Karpas-422 (cell line): ENCODE data around the gene CNTNAP2. TPM values are rescaled to one million over a fixed set of nuclear protein-coding genes. Genes with fewer than 3 reads are reported as not detected.

Experiments used
- DNase-seq: peaks from one replicate; pipeline ENCODE4 v3.0.0-alpha.2; 2015
- H2AFZ ChIP-seq: fragments of 200-600 bp; sonication (generic); 2 replicates; pipeline ENCODE4 v1.6.1; 2014; ENCODE audit warnings: antibody characterized with exemption, low read length, mixed read lengths
- H3K27ac ChIP-seq: fragments of 200-600 bp; sonication (generic); 2 replicates; pipeline ENCODE4 v1.5.1; 2014; ENCODE audit warnings: mild to moderate bottlenecking, low read length, moderate library complexity
- H3K27me3 ChIP-seq: fragments of 200-600 bp; sonication (generic); 2 replicates; pipeline ENCODE4 v1.6.1; 2014; ENCODE audit warnings: low read length, mixed read lengths
- H3K36me3 ChIP-seq: fragments of 200-600 bp; sonication (generic); 2 replicates; pipeline ENCODE4 v1.6.1; 2014; ENCODE audit warnings: low read length, mixed read lengths; ENCODE audit not compliant: insufficient read depth
- H3K4me1 ChIP-seq: fragments of 200-600 bp; sonication (generic); 2 replicates; pipeline ENCODE4 v1.6.1; 2014; ENCODE audit warnings: mild to moderate bottlenecking, low read length, mixed read lengths
- H3K4me2 ChIP-seq: fragments of 200-600 bp; sonication (generic); 2 replicates; pipeline ENCODE4 v1.6.1; 2014; ENCODE audit warnings: low read length, low read depth, mild to moderate bottlenecking; ENCODE audit not compliant: poor library complexity, severe bottlenecking
- H3K4me3 ChIP-seq: fragments of 200-600 bp; sonication (generic); 2 replicates; pipeline ENCODE4 v1.5.1; 2014; ENCODE audit warnings: mild to moderate bottlenecking, antibody characterized with exemption, low read length, mixed read lengths
- H3K79me2 ChIP-seq: fragments of 200-600 bp; sonication (generic); 2 replicates; pipeline ENCODE4 v1.6.1; 2014; ENCODE audit warnings: mild to moderate bottlenecking, low read length, mixed read lengths
- H3K9ac ChIP-seq: fragments of 200-600 bp; sonication (generic); 2 replicates; pipeline ENCODE4 v1.6.0; 2014; ENCODE audit warnings: low read length
- H3K9me2 ChIP-seq: fragments of 200-600 bp; sonication (generic), shearing (Covaris generic); replicated peaks from 2 replicates; pipeline ENCODE4 v1.6.0; 2014; ENCODE audit warnings: mild to moderate bottlenecking, low read length, moderate library complexity; ENCODE audit not compliant: insufficient read depth
- H3K9me3 ChIP-seq: fragments of 300-700, 200-600 bp; sonication (generic); 2 replicates; pipeline ENCODE4 v1.6.1; 2014; ENCODE audit warnings: low read length, mixed read lengths
- H4K20me1 ChIP-seq: fragments of 200-600 bp; sonication (generic); 2 replicates; pipeline ENCODE4 v1.6.1; 2014; ENCODE audit warnings: mild to moderate bottlenecking, antibody characterized with exemption, low read length, low read depth; ENCODE audit not compliant: insufficient read depth
- total RNA-seq: library from RNA; depleted of rRNA; stranded (reverse); fragments of >200 nt; shearing (Covaris generic); gene quantifications from 2 replicates; pipeline ENCODE4 v1.2.3, GENCODE V29; 2014; ENCODE audit warnings: low replicate concordance

CNTNAP2 gene
- total RNA-seq, 1 experiment from 2014 or later = not detected

- no peaks in the 10 kb centered on the region for H3K4me1 ChIP-seq
- H3K27me3 ChIP-seq = no peaks in the 10 kb centered on the region
- DNase-seq = no peak
- H3K4me3 ChIP-seq = no peak overlapping the region
- H3K9ac ChIP-seq = no peak overlapping the region
- no peak overlapping the region for H2AFZ ChIP-seq
- H3K27ac ChIP-seq = no peak overlapping the region
- no peaks in the 10 kb centered on the region for H3K36me3 ChIP-seq
- no peaks in the 10 kb centered on the region for H4K20me1 ChIP-seq
- no peaks in the 10 kb centered on the region for H3K9me2 ChIP-seq
- H3K79me2 ChIP-seq = no peaks in the 10 kb centered on the region
- peaks cover 13% of the 10 kb centered on the region for H3K9me3 ChIP-seq
- H3K4me2 ChIP-seq = no peak overlapping the region
Measured at GRCh38 chr7:146414373-146414772, 297.8 kb downstream of the CNTNAP2 start.

GRCh38 chr7:146414937-146415336 lies 298.3 kb downstream of the CNTNAP2 start:
- H4K20me1 ChIP-seq = no peaks in the 10 kb centered on the region
- peaks cover 13% of the 10 kb centered on the region for H3K9me3 ChIP-seq
- no peaks in the 10 kb centered on the region for H3K9me2 ChIP-seq
- no peak overlapping the region for H3K4me3 ChIP-seq
- no peak overlapping the region for H3K4me2 ChIP-seq
- no peaks in the 10 kb centered on the region for H3K27me3 ChIP-seq
- no peak overlapping the region for H2AFZ ChIP-seq
- H3K9ac ChIP-seq = no peak overlapping the region
- DNase-seq = no peak
- H3K79me2 ChIP-seq = no peaks in the 10 kb centered on the region
- H3K27ac ChIP-seq = no peak overlapping the region
- H3K4me1 ChIP-seq = no peaks in the 10 kb centered on the region
- no peaks in the 10 kb centered on the region for H3K36me3 ChIP-seq

- H3K9ac ChIP-seq = no peak overlapping the region
- no peaks in the 10 kb centered on the region for H3K27me3 ChIP-seq
- H3K9me3 ChIP-seq = peaks cover 20% of the 10 kb centered on the region
- H3K27ac ChIP-seq = no peak overlapping the region
- no peak overlapping the region for H3K4me3 ChIP-seq
- H3K79me2 ChIP-seq = no peaks in the 10 kb centered on the region
- no peaks in the 10 kb centered on the region for H3K36me3 ChIP-seq
- H3K4me2 ChIP-seq = no peak overlapping the region
- DNase-seq = no peak
- H2AFZ ChIP-seq = no peak overlapping the region
- no peaks in the 10 kb centered on the region for H3K9me2 ChIP-seq
- H3K4me1 ChIP-seq = no peaks in the 10 kb centered on the region
- H4K20me1 ChIP-seq = no peaks in the 10 kb centered on the region
Measured at GRCh38 chr7:146417176-146417575, 300.6 kb downstream of the CNTNAP2 start.

- no peaks in the 10 kb centered on the region for H3K79me2 ChIP-seq
- no peaks in the 10 kb centered on the region for H3K27me3 ChIP-seq
- no peaks in the 10 kb centered on the region for H3K36me3 ChIP-seq
- no peak overlapping the region for H3K27ac ChIP-seq
- no peaks in the 10 kb centered on the region for H3K9me2 ChIP-seq
- no peak overlapping the region for H3K4me2 ChIP-seq
- no peak overlapping the region for H3K4me3 ChIP-seq
- no peak overlapping the region for H2AFZ ChIP-seq
- no peak overlapping the region for H3K9ac ChIP-seq
- H4K20me1 ChIP-seq = no peaks in the 10 kb centered on the region
- peaks cover 25% of the 10 kb centered on the region for H3K9me3 ChIP-seq
- no peaks in the 10 kb centered on the region for H3K4me1 ChIP-seq
- DNase-seq = no peak
Measured at GRCh38 chr7:146423446-146423845, 306.8 kb downstream of the CNTNAP2 start.

DNA sequence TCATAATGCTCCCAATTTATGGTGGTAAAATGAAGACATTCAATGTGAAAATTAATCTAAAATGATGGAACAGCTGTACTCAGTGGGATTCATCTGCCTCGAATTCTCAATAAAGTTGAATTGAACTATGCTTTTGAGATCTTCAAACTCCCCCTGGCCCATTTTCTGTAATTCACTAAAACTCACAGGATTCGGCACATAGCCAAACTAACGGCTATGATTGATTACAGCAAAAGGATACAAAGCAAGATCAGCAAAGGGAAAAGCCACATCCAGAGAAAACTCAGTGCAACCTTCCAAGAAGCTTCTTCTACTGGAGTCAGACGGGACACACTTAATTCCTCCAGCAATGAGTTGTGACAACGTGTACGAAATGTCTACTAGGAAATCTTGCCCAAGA lies 307.5 kb downstream of the CNTNAP2 start:
- H4K20me1 ChIP-seq = no peaks in the 10 kb centered on the region
- H2AFZ ChIP-seq = no peak overlapping the region
- DNase-seq = no peak
- no peaks in the 10 kb centered on the region for H3K27me3 ChIP-seq
- no peaks in the 10 kb centered on the region for H3K4me1 ChIP-seq
- H3K79me2 ChIP-seq = no peaks in the 10 kb centered on the region
- H3K4me3 ChIP-seq = no peak overlapping the region
- no peak overlapping the region for H3K27ac ChIP-seq
- H3K9me3 ChIP-seq = peaks cover 25% of the 10 kb centered on the region
- H3K9me2 ChIP-seq = no peaks in the 10 kb centered on the region
- H3K4me2 ChIP-seq = no peak overlapping the region
- H3K9ac ChIP-seq = no peak overlapping the region
- H3K36me3 ChIP-seq = no peaks in the 10 kb centered on the region

DNA sequence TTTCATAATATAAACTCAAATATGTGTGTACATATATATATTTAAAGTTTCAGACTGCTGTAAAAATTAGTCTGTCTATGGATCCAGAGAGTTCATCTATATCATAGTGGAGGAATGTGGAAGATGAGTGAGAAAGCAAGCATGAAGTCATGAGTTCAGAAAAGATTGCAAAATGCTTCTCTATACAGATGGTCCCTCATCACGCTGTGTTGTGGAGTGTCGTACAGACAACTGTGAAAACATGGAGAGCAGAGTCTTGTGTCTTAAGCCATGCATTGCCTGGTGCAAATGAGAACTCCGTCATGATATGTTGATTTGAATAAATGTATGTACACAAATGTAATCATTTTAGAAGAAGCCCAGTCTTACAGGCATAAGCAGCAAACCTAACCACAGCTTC lies 316.9 kb downstream of the CNTNAP2 start:
- Histone ChIP-seq H3K27ac (no peak overlapping the region), H3K4me2 (no peak overlapping the region), H3K9me3 (peaks cover 15% of the 10 kb centered on the region), H3K9ac (no peak overlapping the region), H4K20me1 (no peaks in the 10 kb centered on the region), H3K4me1 (no peaks in the 10 kb centered on the region), H3K4me3 (no peak overlapping the region), H3K79me2 (no peaks in the 10 kb centered on the region), H3K36me3 (no peaks in the 10 kb centered on the region), H2AFZ (no peak overlapping the region), H3K27me3 (no peaks in the 10 kb centered on the region), H3K9me2 (no peaks in the 10 kb centered on the region)
- no peak for DNase-seq

- H3K27ac ChIP-seq = no peak overlapping the region
- no peaks in the 10 kb centered on the region; the same call in 1 of the 2 replicates for H3K9me2 ChIP-seq
- no peaks in the 10 kb centered on the region for H3K27me3 ChIP-seq
- no peak for DNase-seq
- no peak overlapping the region for H2AFZ ChIP-seq
- H4K20me1 ChIP-seq = no peaks in the 10 kb centered on the region
- no peak overlapping the region for H3K4me2 ChIP-seq
- H3K36me3 ChIP-seq = no peaks in the 10 kb centered on the region
- no peak overlapping the region for H3K9ac ChIP-seq
- no peaks in the 10 kb centered on the region for H3K4me1 ChIP-seq
- H3K4me3 ChIP-seq = no peak overlapping the region
- H3K9me3 ChIP-seq = peaks cover 8% of the 10 kb centered on the region
- no peaks in the 10 kb centered on the region for H3K79me2 ChIP-seq
Measured at GRCh38 chr7:146443102-146443501, 326.5 kb downstream of the CNTNAP2 start.

DNA sequence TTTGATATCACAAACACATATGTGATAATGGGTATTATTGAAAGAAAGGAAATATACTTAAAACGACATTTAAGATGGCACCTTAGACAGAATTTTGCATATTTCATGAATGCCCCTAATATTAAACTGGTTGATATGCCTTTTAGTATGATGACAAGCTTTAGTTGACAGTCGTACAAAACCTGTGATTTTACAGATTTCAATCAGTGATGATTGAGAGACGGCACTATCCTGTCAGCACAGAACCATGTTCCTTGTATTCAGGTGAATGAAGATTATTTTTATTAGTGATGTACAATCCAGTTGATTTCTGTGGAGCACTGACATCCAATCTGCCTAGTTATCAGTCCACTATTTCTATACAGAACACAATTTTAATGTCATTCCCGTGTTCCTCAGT lies 333.0 kb downstream of the CNTNAP2 start:
- no peaks in the 10 kb centered on the region for H3K79me2 ChIP-seq
- no peaks in the 10 kb centered on the region for H3K9me2 ChIP-seq
- H3K4me3 ChIP-seq = no peak overlapping the region
- H3K36me3 ChIP-seq = no peaks in the 10 kb centered on the region
- DNase-seq = no peak
- H4K20me1 ChIP-seq = no peaks in the 10 kb centered on the region
- no peak overlapping the region for H3K4me2 ChIP-seq
- no peak overlapping the region for H3K9ac ChIP-seq
- peaks cover 6% of the 10 kb centered on the region; the same call in 1 of the 2 replicates for H3K9me3 ChIP-seq
- no peaks in the 10 kb centered on the region for H3K4me1 ChIP-seq
- no peak overlapping the region for H3K27ac ChIP-seq
- H3K27me3 ChIP-seq = no peaks in the 10 kb centered on the region
- no peak overlapping the region for H2AFZ ChIP-seq

DNA sequence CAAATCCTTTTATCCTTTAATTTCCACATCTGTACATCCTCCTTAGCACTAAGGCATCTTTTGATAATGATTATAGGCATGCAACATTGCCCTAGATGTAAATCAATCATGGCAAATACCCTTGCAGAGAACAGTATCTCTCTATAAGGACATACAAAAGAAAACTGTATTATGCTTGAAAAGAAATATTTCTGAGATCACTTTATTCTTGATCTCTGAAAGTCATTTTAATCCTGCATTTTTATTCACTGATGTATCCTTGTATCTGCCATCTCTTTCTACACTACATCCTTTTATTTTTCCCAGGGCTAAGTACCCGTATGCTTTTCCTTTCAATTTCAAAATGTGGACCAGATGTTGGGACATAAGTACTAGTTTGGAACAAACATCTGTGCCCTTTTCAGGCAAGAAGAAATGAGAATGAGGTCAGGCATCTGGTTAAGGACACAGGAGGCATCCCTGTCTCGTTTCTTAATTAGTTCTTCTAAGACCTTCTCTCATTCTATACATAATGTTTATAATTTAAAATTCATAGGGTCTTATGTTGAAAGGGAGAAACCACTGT lies 338.6 kb downstream of the CNTNAP2 start:
- Histone ChIP-seq H3K4me2 (no peak overlapping the region), H3K27me3 (no peaks in the 10 kb centered on the region), H3K4me1 (no peaks in the 10 kb centered on the region), H2AFZ (no peak overlapping the region), H3K9ac (no peak overlapping the region), H4K20me1 (no peaks in the 10 kb centered on the region), H3K4me3 (no peak overlapping the region), H3K9me2 (no peaks in the 10 kb centered on the region), H3K27ac (no peak overlapping the region), H3K36me3 (no peaks in the 10 kb centered on the region), H3K9me3 (peaks cover 17% of the 10 kb centered on the region), H3K79me2 (no peaks in the 10 kb centered on the region)
- no peak for DNase-seq
